ENCODE results near the gene RNF31. TPM values are rescaled to one million over a fixed set of nuclear protein-coding genes. Genes with fewer than 3 reads are reported as not detected.

Gene RNF31
- polyA plus RNA-seq, 1 of the 3 experiments (the other 2 are of a cell fraction): 19.2 TPM

- ChIA-PET CTCF (interaction anchor here (0.7 to 3.8 kb wide), 15 partner anchors 20 to 526 kb away, joined by 3 to 25 read pairs (median 3); partner anchors contain the start of genes CARMIL3, IPO4, IRF9 and PCK2), POLR2A (interaction anchor here (0.6 to 3.2 kb wide), 19 partner anchors 8 to 794 kb away, joined by 3 to 28 read pairs (median 6); partner anchors contain the start of genes CARMIL3, EMC9, FITM1 and IRF9)
- peak; percentile 95 for DNase-seq
- Histone ChIP-seq H3K4me1 (ENCODE audit: control insufficient read depth in 1 of 2, insufficient read depth in 2 of 2, low read depth in 1 of 2, low read length in 1 of 2) (peaks cover 10 to 17% of the 10 kb centered on the region in 2 experiments), H3K9me2 (no peaks in the 10 kb centered on the region), H3K9me3 (no peaks in the 10 kb centered on the region), H3K9ac (peak within 1 kb of the TSS; percentile 91), H3K27me3 (ENCODE audit: insufficient read depth) (no peaks in the 10 kb centered on the region), H3K27ac (ENCODE audit: low read depth in 2 of 2, low read length in 1 of 2) (peak within 1 kb of the TSS; percentile 97 to 99), H4K20me1 (ENCODE audit: insufficient read depth) (no peaks in the 10 kb centered on the region), H3K79me2 (ENCODE audit: insufficient read depth) (peaks cover 6% of the 10 kb centered on the region; the same call in 1 of the 2 replicates), H3K4me3 (ENCODE audit: low read depth in 2 of 2, low read length in 1 of 2) (peak within 1 kb of the TSS; percentile 71 to 88), H3K4me2 (peak within 1 kb of the TSS; percentile 90), H3F3A (replicated peaks; ENCODE audit: insufficient read depth) (peaks cover 11% of the 10 kb centered on the region), H3K36me3 (replicated peaks in 1 of 2; ENCODE audit: control insufficient read depth in 1 of 2, insufficient read depth in 2 of 2, low read length in 1 of 2) (peaks cover 12 to 31% of the 10 kb centered on the region in 2 experiments), H2AFZ (ENCODE audit: low read depth) (peak within 1 kb of the TSS; percentile 74)
- under 1% methylated on average over 46 of the region's 65 CpGs for WGBS (ENCODE audit: low lambda C conversion rate)
- TF ChIP-seq ZBTB33 (IDR thresholded peaks at IDR 0.05; ENCODE audit: borderline replicate concordance, low read depth) (peak; percentile 92), FOSL2 (IDR thresholded peaks at IDR 0.05; ENCODE audit: borderline replicate concordance, low read depth) (no peak), TCF12 (IDR thresholded peaks at IDR 0.05) (no peak), NRF1 (IDR thresholded peaks at IDR 0.05; ENCODE audit: low read depth, low read length) (peak; percentile 72), RCOR1 (IDR thresholded peaks at IDR 0.05; ENCODE audit: low read length) (no peak), EP300 (IDR thresholded peaks at IDR 0.05; ENCODE audit: borderline replicate concordance in 1 of 2, low read depth in 1 of 2, low read length in 1 of 2) (peak in 1 of 2 experiments; percentile 25; a peak in 1 of 4 replicates), GABPA (IDR thresholded peaks at IDR 0.05; ENCODE audit: low read depth) (peak; percentile 31; the same call in 1 of the 2 replicates), MXI1 (IDR thresholded peaks at IDR 0.05; ENCODE audit: low read depth, low read length) (peak; percentile 97), CHD2 (IDR thresholded peaks at IDR 0.05; ENCODE audit: low read length, partially characterized antibody) (peak; percentile 96), RFX5 (IDR thresholded peaks at IDR 0.05; ENCODE audit: low read length) (peak; percentile 91), USF1 (IDR thresholded peaks at IDR 0.05; ENCODE audit: borderline replicate concordance, low read depth) (peak; percentile 92), ELF1 (IDR thresholded peaks at IDR 0.05) (peak; percentile 56), CTCF (IDR thresholded peaks at IDR 0.05) (no peak)
- TF ChIP-seq, protein P1, sequence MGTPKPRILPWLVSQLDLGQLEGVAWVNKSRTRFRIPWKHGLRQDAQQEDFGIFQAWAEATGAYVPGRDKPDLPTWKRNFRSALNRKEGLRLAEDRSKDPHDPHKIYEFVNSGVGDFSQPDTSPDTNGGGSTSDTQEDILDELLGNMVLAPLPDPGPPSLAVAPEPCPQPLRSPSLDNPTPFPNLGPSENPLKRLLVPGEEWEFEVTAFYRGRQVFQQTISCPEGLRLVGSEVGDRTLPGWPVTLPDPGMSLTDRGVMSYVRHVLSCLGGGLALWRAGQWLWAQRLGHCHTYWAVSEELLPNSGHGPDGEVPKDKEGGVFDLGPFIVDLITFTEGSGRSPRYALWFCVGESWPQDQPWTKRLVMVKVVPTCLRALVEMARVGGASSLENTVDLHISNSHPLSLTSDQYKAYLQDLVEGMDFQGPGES (IDR thresholded peaks at IDR 0.05; ENCODE audit: low read depth, low read length): peak; percentile 94
- TF ChIP-seq, protein P2, sequence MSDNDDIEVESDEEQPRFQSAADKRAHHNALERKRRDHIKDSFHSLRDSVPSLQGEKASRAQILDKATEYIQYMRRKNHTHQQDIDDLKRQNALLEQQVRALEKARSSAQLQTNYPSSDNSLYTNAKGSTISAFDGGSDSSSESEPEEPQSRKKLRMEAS (IDR thresholded peaks at IDR 0.05; ENCODE audit: low read depth): peak; percentile 94
- TF ChIP-seq, protein P3, sequence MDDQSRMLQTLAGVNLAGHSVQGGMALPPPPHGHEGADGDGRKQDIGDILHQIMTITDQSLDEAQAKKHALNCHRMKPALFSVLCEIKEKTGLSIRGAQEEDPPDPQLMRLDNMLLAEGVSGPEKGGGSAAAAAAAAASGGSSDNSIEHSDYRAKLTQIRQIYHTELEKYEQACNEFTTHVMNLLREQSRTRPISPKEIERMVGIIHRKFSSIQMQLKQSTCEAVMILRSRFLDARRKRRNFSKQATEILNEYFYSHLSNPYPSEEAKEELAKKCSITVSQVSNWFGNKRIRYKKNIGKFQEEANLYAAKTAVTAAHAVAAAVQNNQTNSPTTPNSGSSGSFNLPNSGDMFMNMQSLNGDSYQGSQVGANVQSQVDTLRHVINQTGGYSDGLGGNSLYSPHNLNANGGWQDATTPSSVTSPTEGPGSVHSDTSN (IDR thresholded peaks at IDR 0.05): peak; percentile 95
- TF ChIP-seq, protein P4, sequence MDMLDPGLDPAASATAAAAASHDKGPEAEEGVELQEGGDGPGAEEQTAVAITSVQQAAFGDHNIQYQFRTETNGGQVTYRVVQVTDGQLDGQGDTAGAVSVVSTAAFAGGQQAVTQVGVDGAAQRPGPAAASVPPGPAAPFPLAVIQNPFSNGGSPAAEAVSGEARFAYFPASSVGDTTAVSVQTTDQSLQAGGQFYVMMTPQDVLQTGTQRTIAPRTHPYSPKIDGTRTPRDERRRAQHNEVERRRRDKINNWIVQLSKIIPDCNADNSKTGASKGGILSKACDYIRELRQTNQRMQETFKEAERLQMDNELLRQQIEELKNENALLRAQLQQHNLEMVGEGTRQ (IDR thresholded peaks at IDR 0.05; ENCODE audit: borderline replicate concordance, low read depth, low read length): peak; percentile 66
Measured at GRCh38 chr14:24114532-24115421, 32.5 kb upstream of the RNF31 start, which contains the start of the genes DCAF11 and NRL. Gene DCAF11, plus strand, starts transcription at chr14:24114777. Its CDS starts 818 bp downstream, at chr14:24115595. Gene NRL, minus strand, starts transcription at chr14:24114949. Its CDS starts 32,101 bp downstream, at chr14:24082848.

All from SK-N-SH (cell line).